HepG2 (cell line): Measurements from ENCODE around the gene SEPTIN3. TPM values are rescaled to one million over a fixed set of nuclear protein-coding genes. Genes with fewer than 3 reads are reported as not detected.

ENCODE experiments used
- ATAC-seq: fragments of 200-7000 bp; cut with Tn5 transposase; 3 replicates; pipeline ENCODE4 v1.9.1; 2020; ENCODE audit warnings: mild to moderate bottlenecking, moderate library complexity
- BruUV-seq: library from RNA; stranded (reverse); fragments of 400-500 nt; replicated peaks from 2 replicates; lab custom pipeline; 2021; lab: Mats Ljungman, UMichigan
- CTCF ChIA-PET: fragments of 300-600 bp; formaldehyde crosslinking; extraction: SDS; loops from one replicate; lab custom pipeline; 2021; ENCODE audit warnings: low total read pairs, inconsistent platforms, low intra/inter-chr PET ratio; lab: Yijun Ruan, JAX
- POLR2A ChIA-PET: fragments of 350-600 bp; sonication (Branson Sonifier 250); formaldehyde crosslinking; loops from one replicate; lab custom pipeline; 2020; ENCODE audit warnings: antibody characterized with exemption, inconsistent platforms; lab: Yijun Ruan, JAX
- DNase-seq: peaks from one replicate; pipeline ENCODE4 v3.0.0-alpha.2; 2015; ENCODE audit warnings: low spot score
- FAIRE-seq: peaks from 3 replicates; lab custom pipeline; 2011; peaks lifted over from hg19 to GRCh38; lab: Jason Lieb, UNC
- H2AFZ ChIP-seq: one replicate; pipeline ENCODE4 v1.6.1; 2011; ENCODE audit warnings: low read length, inconsistent platforms
- H3K27ac ChIP-seq: fragments of 300-600 bp; 3 replicates; pipeline ENCODE4 v1.8.0; 2011; ENCODE audit warnings: mixed run types, mild to moderate bottlenecking, mixed read lengths, low read length, inconsistent platforms; ENCODE audit not compliant: insufficient read depth; ENCODE audit errors: extremely low read length
- H3K27me3 ChIP-seq, 2 experiments: fragments of 200-600 bp in 1 of 2; 2 replicates in 1 of 2; 3 replicates in 1 of 2; pipeline versions ENCODE4 v1.6.0 to v1.8.0; 2011; ENCODE audit warnings: low read length in 2 of 2, mild to moderate bottlenecking in 2 of 2, moderate library complexity in 2 of 2, inconsistent platforms in 1 of 2; ENCODE audit not compliant: insufficient read depth in 2 of 2, control insufficient read depth in 1 of 2
- H3K36me3 ChIP-seq, 2 experiments: fragments of 200-600 bp in 1 of 2; replicated peaks in 1 of 2; 2 replicates in 1 of 2; 3 replicates in 1 of 2; pipeline versions ENCODE4 v1.5.1 to v1.8.0; 2011; ENCODE audit warnings: low read length in 2 of 2, inconsistent platforms in 1 of 2; ENCODE audit not compliant: insufficient read depth in 2 of 2, control insufficient read depth in 1 of 2
- H3K4me1 ChIP-seq: 2 replicates; pipeline ENCODE4 v1.5.1; 2012; ENCODE audit warnings: low read length, inconsistent platforms; ENCODE audit not compliant: insufficient read depth
- H3K4me2 ChIP-seq: 2 replicates; pipeline ENCODE4 v1.6.0; 2011; ENCODE audit warnings: low read depth, low read length, inconsistent platforms
- H3K4me3 ChIP-seq, 3 experiments: fragments of 200-600 bp in 1 of 3; sonication (generic), shearing (Covaris generic) in 1 of 3; replicated peaks in 1 of 3; 2 replicates each; pipeline ENCODE4 v1.5.1; 2011 to 2016; ENCODE audit warnings: low read length in 3 of 3, inconsistent platforms in 2 of 3, low read depth in 2 of 3, mild to moderate bottlenecking in 2 of 3, control low read depth in 1 of 3, mixed read lengths in 1 of 3; ENCODE audit not compliant: insufficient read depth in 1 of 3
- H3K79me2 ChIP-seq: one replicate; pipeline ENCODE4 v1.6.1; 2011; ENCODE audit warnings: low read length, inconsistent platforms; ENCODE audit not compliant: insufficient read depth
- H3K9ac ChIP-seq: 2 replicates; pipeline ENCODE4 v1.6.0; 2011; ENCODE audit warnings: mild to moderate bottlenecking, low read depth, low read length, inconsistent platforms; ENCODE audit not compliant: insufficient read depth
- H3K9me3 ChIP-seq: 2 replicates; pipeline ENCODE4 v1.5.1; 2012; ENCODE audit warnings: mild to moderate bottlenecking, low read length
- H4K20me1 ChIP-seq: 2 replicates; pipeline ENCODE4 v1.6.0; 2011; ENCODE audit warnings: inconsistent platforms, mild to moderate bottlenecking, low read length, moderate library complexity; ENCODE audit not compliant: insufficient read depth
- AGO2 ChIP-seq: fragments of 200-400 bp; formaldehyde crosslinking; optimal IDR thresholded peaks from 2 replicates; pipeline ENCODE3; 2017; ENCODE audit warnings: mild to moderate bottlenecking, low read depth, low read length, moderate library complexity
- BRD4 ChIP-seq: sonication (generic); formaldehyde crosslinking; IDR thresholded peaks from 2 replicates; pipeline ENCODE4 v1.4.0; 2020; ENCODE audit warnings: missing genetic modification reagents
- CEBPG ChIP-seq: IDR thresholded peaks from 2 replicates; pipeline ENCODE4 v1.6.1; 2016
- ETV6 ChIP-seq: sonication (generic); formaldehyde crosslinking; conservative IDR thresholded peaks from 2 replicates; pipeline ENCODE4 v1.4.0; 2020; ENCODE audit warnings: missing genetic modification reagents
- MEIS2 ChIP-seq: sonication (generic); formaldehyde crosslinking; IDR thresholded peaks from 2 replicates; pipeline ENCODE4 v1.9.0; 2021; ENCODE audit warnings: mild to moderate bottlenecking, missing genetic modification reagents
- MIXL1 ChIP-seq: IDR thresholded peaks from 2 replicates; pipeline ENCODE4 v1.6.1; 2016
- PAX8 ChIP-seq: sonication (generic); formaldehyde crosslinking; IDR thresholded peaks from 2 replicates; pipeline ENCODE4 v1.8.0; 2022; ENCODE audit warnings: mild to moderate bottlenecking, missing genetic modification reagents, borderline replicate concordance
- TSC22D2 ChIP-seq: sonication (generic); formaldehyde crosslinking; IDR thresholded peaks from 2 replicates; pipeline ENCODE4 v1.5.1; 2020; ENCODE audit warnings: missing genetic modification reagents, mild to moderate bottlenecking, borderline replicate concordance
- ZNF12 ChIP-seq: sonication (generic); formaldehyde crosslinking; IDR thresholded peaks from 2 replicates; pipeline ENCODE4 v1.5.0; 2020; ENCODE audit warnings: missing genetic modification reagents
- ZNF546 ChIP-seq: sonication (generic); formaldehyde crosslinking; conservative IDR thresholded peaks from 2 replicates; pipeline ENCODE4 v1.8.1; 2023; ENCODE audit warnings: mild to moderate bottlenecking, missing genetic modification reagents
- ZNF598 ChIP-seq: sonication (generic); formaldehyde crosslinking; IDR thresholded peaks from 2 replicates; pipeline ENCODE4 v1.5.1; 2020; ENCODE audit warnings: mild to moderate bottlenecking, missing genetic modification reagents, borderline replicate concordance
- ZNF781 ChIP-seq: sonication (generic); formaldehyde crosslinking; IDR thresholded peaks from 2 replicates; pipeline ENCODE4 v1.5.1; 2020; ENCODE audit warnings: borderline replicate concordance, mild to moderate bottlenecking, missing genetic modification reagents; ENCODE audit errors: not compliant biosample characterization
- ZNF879 ChIP-seq: sonication (generic); formaldehyde crosslinking; IDR thresholded peaks from 2 replicates; pipeline ENCODE4 v1.8.1; 2023; ENCODE audit warnings: missing genetic modification reagents
- WGBS: methylation state at CpG from one replicate; pipeline ENCODE4 v1.1.6; 2017; ENCODE audit warnings: low lambda C conversion rate; 5-methylcytosine and 5-hydroxymethylcytosine counted together
- in situ Hi-C: cut with HindIII; loops from 2 replicates; pipeline ENCODE4 v1.10.0; 2017; ENCODE audit warnings: low pct_unique_long_range_greater_than_20kb; ENCODE audit not compliant: extremely low pct_ligation_motif_present
- intact Hi-C: fragments of 100-400 bp; cut with micrococcal nuclease; formaldehyde crosslinking; loops from one replicate; pipeline ENCODE4 v1.10.0; 2022; ENCODE audit not compliant: unreplicated experiment
- polyA plus RNA-seq, 8 experiments: library from polyadenylated mRNA; depleted of rRNA in 3 of 8; stranded (reverse) in 7 of 8; unstranded in 1 of 8; fragments of >200 nt; fragmentation: Illumina TruSeq in 4 of 8; extraction: Trizol in 4 of 8; gene quantifications; 2 replicates each; pipeline versions ENCODE4 v1.2.1 to v1.2.3, GENCODE V29; 2011 to 2016; ENCODE audit warnings: low read depth in 4 of 8, missing spikeins in 1 of 8, mixed read lengths in 1 of 8; ENCODE audit not compliant: insufficient read depth in 1 of 8
- total RNA-seq, 5 experiments: library from RNA; depleted of rRNA; stranded (reverse); fragments of >200 nt; fragmentation: Illumina TruSeq; extraction: Trizol; gene quantifications; 2 replicates each; pipeline ENCODE4 v1.2.3, GENCODE V29; 2016; ENCODE audit warnings: low read depth in 1 of 5
- TF ChIP-seq, protein P1 (sequence below): sonication (generic); formaldehyde crosslinking; IDR thresholded peaks from 2 replicates; pipeline ENCODE4 v1.4.0; 2020; ENCODE audit warnings: missing genetic modification reagents, borderline replicate concordance
- TF ChIP-seq, protein P2 (sequence below): sonication (generic); formaldehyde crosslinking; IDR thresholded peaks from 2 replicates; pipeline ENCODE4 v1.8.1; 2023; ENCODE audit warnings: mild to moderate bottlenecking, missing genetic modification reagents, borderline replicate concordance
- TF ChIP-seq, protein P3 (sequence below): sonication (generic); formaldehyde crosslinking; IDR thresholded peaks from 2 replicates; pipeline ENCODE4 v1.5.1; 2020; ENCODE audit warnings: missing genetic modification reagents, mild to moderate bottlenecking, borderline replicate concordance

Gene SEPTIN3
- total and polyA plus RNA-seq, 2 of the 13 experiments (the other 11 are each of a cell fraction or from before 2014, with no cell fraction given): 0.04 TPM; not detected in 1

DNA sequence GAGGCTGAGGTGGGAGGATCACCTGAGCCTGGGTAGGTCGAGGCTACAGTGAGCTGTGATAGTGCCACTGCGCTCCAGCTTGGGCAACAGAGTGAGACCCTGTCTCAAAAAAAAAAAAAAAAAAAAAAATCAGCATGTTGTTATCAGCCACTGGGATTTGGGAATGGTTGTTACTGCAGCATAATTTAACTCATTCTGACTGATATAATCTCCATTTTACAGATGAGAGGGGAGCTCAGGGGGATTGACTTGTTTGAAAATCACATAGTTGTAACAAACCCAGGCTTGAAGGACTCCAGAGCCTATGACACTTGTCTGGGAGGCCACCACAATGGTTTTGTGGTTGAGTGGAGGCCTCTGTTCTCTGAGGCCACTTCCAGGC is 3.0 kb upstream of the SEPTIN3 start:
- POLR2A ChIA-PET: no interaction called here
- no peaks in the 10 kb centered on the region for H4K20me1 ChIP-seq
- H3K9ac ChIP-seq: no peak overlapping the region
- 56% methylated on average over 2 of the region's 2 CpGs for WGBS
- intact Hi-C loops: loop anchor here (1.0 kb wide), 1 partner anchor 148 kb away; no protein-coding TSS in a partner anchor
- no peak overlapping the region for H3K27ac ChIP-seq
- H3K27me3 ChIP-seq: peaks cover 2 to 19% of the 10 kb centered on the region in 2 experiments; a peak in 4 of 5 replicates
- no peaks in the 10 kb centered on the region for H3K79me2 ChIP-seq
- BruUV-seq: no TSS peak
- in situ Hi-C loops: loop anchor here (5.0 to 25.0 kb wide), 3 partner anchors 106 to 471 kb away; partner anchors contain the start of genes NAGA, NFAM1 and PHETA2
- H3K36me3 ChIP-seq: no peaks in the 10 kb centered on the region
- H3K4me3 ChIP-seq: no peak overlapping the region
- no peak overlapping the region for H3K4me2 ChIP-seq
- no peak overlapping the region for H2AFZ ChIP-seq
- FAIRE-seq (no peak), ATAC-seq (no peak), DNase-seq (no peak)
- peaks cover 11% of the 10 kb centered on the region; the same call in 1 of the 2 replicates for H3K4me1 ChIP-seq
- no peak for TF ChIP-seq PAX8 (CRISPR knock-in tag)
- peak; percentile 98 for TF ChIP-seq ZNF12 (CRISPR knock-in tag)
- TF ChIP-seq, protein P1, sequence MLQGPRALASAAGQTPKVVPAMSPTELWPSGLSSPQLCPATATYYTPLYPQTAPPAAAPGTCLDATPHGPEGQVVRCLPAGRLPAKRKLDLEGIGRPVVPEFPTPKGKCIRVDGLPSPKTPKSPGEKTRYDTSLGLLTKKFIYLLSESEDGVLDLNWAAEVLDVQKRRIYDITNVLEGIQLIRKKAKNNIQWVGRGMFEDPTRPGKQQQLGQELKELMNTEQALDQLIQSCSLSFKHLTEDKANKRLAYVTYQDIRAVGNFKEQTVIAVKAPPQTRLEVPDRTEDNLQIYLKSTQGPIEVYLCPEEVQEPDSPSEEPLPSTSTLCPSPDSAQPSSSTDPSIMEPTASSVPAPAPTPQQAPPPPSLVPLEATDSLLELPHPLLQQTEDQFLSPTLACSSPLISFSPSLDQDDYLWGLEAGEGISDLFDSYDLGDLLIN (CRISPR knock-in tag): no peak
- no peaks in the 10 kb centered on the region for H3K9me3 ChIP-seq
- CTCF ChIA-PET: interaction anchor here (1.0 to 1.6 kb wide), 4 partner anchors 145 to 202 kb away, joined by 3 to 13 read pairs (median 7); no protein-coding TSS in a partner anchor

DNA sequence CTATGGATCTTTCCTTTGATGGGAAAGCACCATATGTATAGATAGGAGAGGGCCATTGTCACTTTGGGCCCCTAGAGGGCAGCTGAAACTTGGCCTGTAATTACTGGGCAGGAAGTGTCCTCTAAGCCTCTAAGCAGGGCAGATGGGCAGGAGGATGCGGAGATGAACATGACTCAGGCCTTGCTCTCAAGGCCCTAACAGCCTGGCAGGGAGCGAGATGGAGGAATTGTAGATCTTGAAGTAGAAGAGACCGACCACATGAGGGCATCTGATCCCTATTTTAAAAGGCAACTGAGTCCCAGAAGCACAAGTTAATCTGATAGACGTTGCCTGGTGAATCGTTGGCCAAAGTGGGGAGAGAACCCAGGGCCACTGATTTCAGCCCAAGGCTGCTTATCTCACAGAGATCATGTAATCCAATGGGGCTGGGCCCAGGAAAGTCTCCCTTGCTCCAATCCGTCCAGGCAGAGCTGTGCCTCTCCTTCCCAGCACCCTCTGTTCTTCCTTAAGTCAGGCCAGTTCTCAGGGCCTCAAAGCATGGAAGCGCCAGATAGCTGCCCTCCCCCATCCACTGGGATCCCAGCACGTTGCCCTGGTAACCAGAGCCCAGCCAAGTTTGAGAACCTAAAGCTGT is 2.5 kb upstream of the SEPTIN3 start:
- Histone ChIP-seq H3K27me3 (peaks cover 2 to 24% of the 10 kb centered on the region in 2 experiments; a peak in 4 of 5 replicates), H2AFZ (no peak overlapping the region), H3K79me2 (no peaks in the 10 kb centered on the region), H3K4me2 (no peak overlapping the region), H3K4me3 (no peak overlapping the region), H3K9me3 (no peaks in the 10 kb centered on the region), H3K9ac (no peak overlapping the region), H4K20me1 (no peaks in the 10 kb centered on the region), H3K27ac (no peak overlapping the region), H3K36me3 (no peaks in the 10 kb centered on the region), H3K4me1 (peaks cover 11% of the 10 kb centered on the region; the same call in 1 of the 2 replicates)
- FAIRE-seq: peak; percentile 58
- DNase-seq: peak; percentile 52
- intact Hi-C loops (loop anchor here (1.0 kb wide), 1 partner anchor 148 kb away; no protein-coding TSS in a partner anchor), in situ Hi-C loops (loop anchor here (5.0 to 25.0 kb wide), 3 partner anchors 106 to 471 kb away; partner anchors contain the start of genes NAGA, NFAM1 and PHETA2)
- WGBS: 20% methylated on average over 7 of the region's 8 CpGs
- ATAC-seq: peak; percentile 80
- POLR2A ChIA-PET: no interaction called here
- CTCF ChIA-PET: interaction anchor here (1.0 to 1.6 kb wide), 4 partner anchors 145 to 202 kb away, joined by 3 to 13 read pairs (median 7); no protein-coding TSS in a partner anchor
- BruUV-seq: no TSS peak
- TF ChIP-seq BRD4 (CRISPR knock-in tag) (no peak), ETV6 (CRISPR knock-in tag) (no peak), ZNF598 (no peak), ZNF879 (CRISPR knock-in tag) (no peak), MIXL1 (0 out of 2 replicates have a peak, but pooled peaks have one; percentile 33), ZNF781 (CRISPR knock-in tag) (no peak), MEIS2 (no peak), TSC22D2 (CRISPR knock-in tag) (no peak), ZNF546 (no peak), CEBPG (CRISPR knock-in tag) (no peak), AGO2 (no peak)
- TF ChIP-seq, protein P2, sequence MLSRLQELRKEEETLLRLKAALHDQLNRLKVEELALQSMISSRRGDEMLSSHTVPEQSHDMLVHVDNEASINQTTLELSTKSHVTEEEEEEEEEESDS (CRISPR knock-in tag): no peak
- TF ChIP-seq, protein P3, sequence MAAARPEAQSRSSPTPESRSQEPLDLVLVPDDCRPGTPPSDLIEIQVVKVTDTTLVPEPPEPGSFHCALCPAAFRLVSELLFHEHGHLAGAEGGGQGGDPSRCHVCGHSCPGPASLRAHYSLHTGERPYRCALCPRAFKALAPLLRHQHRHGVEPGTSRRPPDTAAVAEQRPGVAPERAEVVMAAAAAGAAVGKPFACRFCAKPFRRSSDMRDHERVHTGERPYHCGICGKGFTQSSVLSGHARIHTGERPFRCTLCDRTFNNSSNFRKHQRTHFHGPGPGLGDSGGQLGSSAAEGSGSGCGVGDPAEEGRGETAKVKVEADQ: no peak
